ENCODE measurements around the gene SYCP2.
A peak's percentile ranks its signal among the peaks of the same experiment; 100 is the strongest.

The SYCP2 gene

DNA sequence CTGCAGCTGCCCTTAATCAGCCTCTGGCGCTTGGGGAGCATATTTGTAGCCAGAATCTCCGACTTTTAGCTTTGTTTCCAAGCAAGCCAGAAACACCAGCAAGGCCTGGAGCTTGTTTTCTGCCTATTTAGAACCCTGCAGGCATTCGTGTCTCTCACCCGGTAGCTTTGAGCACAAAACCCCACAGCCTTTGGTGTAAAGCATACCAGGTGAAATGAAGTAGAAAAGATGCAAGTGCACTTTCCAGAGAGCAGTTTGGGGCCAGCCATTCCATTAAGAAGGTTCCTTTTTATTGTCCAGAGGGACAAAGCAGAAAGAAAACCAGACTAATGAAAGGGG lies 7.5 kb upstream of the SYCP2 start:
- DNase-seq: no peak

DNA sequence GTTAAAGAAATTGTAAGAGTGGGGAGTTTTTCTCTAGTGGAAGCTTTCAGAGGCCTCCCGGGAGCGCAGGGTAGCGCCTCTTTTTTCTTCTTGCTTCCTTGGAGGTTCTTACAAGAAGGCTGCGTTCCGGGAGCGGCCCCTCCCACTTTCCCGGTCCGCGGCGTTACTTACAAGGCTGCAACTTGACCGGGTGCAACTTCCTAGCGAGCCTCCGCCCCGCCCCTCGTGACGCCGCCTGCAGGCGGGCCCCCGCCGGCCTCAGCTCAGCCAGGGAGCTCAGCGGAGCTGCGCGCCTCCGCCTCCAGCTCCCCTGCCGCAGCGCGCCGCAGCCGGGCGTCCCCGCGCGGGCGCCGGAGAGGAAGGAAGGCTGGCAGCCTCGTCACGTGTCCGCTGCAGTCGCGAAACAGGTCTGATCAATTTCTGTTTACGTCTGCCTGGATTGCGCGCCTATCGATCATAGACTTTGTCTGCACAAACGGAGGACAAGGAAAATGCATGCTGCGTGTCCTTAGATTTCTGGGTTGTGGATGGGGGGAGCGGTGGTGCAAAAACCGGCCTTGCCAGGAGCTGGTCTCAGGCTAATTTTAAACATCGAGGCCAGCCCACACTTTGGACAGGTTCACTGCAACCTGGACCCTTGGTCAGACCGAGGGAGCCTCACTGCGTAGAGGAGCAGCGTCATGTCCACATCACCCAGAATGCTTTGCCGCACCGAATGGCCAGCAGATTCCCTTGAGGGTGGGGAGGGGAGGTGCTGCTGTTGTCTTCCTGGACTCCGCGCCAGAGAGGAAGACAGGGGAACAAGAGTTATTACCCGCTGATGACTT lies 6.9 kb upstream of the SYCP2 start, which contains the start of the genes FAM217B and PPP1R3D:
Gene FAM217B, plus strand, starts transcription at position 261 of the 827 bp plus-strand sequence. CDS start 3,555 bp downstream, outside the sequence.
Gene PPP1R3D, minus strand, starts transcription at position 177 of the 827 bp plus-strand sequence. CDS start 374 bp downstream, outside the sequence.
- DNase-seq: peak; percentile 71 to 95 (median 85)

DNA sequence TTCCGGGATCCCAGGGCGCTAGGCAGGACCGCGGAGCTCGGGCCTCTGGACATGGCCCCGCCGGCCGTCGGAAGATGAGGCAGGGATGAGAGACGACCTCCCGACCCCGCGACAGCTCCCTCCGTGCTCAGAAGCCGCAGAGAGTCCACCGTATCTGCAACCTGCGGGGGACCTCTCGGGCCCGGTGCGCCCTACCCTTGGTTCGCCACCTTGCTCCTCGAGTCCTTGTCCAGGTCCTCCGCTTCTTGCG lies 6.4 kb upstream of the SYCP2 start:
- DNase-seq: peak in 1 of 5 experiments; percentile 8

DNA sequence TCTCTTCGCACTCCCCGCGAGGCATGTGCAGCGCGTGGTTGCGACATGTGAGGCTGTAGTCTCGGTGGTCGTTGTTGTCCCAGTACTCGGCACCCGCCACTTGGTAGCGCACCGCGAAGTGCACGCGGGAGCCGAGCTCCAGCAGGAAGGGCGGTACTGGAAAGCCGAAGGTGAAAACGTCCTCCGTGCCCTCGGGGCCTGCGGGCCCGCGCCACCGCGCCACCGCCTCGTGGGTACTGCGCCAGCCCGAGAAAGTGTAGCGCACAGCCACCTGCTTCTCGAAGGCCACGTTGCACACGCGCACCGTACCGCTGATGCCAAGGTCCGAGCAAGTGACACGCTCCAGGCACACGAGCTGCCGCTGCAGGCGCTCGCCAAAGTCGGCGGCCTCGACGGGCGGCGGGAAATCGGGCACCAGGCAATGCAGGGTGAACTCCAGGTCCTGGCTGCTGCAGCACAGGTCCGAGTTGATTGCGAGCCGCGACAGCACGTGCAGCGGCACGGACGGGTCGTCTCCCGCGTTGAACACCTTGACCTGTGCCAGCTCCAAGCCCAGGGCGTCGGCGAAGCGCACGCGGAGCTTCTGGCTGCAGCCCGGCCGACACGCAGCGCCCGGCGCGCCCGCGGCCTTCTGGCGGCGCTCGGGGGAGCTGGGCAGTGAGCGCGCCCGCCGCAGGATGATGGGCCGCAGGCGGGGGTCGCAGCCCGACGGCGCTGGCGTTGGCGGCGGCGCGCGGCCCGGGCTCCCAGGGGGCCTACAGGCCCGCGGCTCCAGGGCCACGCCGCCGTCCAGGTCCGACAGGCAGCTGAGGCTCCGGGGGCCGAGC lies 5.8 kb upstream of the SYCP2 start:
- no peak for DNase-seq

DNA sequence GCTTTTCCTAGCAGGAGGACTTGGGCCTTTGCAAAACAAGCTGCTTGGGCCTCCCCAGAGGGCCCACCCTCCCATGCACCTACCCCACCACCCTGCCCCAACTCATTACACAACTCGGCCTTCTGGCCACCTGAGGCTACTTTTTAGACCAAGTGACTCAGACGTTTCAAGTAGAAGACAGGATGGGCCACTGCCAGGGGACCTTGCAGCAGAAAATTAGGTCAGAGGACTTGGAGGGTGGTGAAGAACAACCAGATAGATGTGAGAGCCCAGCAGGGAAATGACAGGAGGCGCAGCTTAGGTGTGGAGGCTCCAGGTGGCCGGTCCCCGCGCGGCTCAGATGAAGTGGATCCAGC lies 5.2 kb upstream of the SYCP2 start:
- DNase-seq: no peak

DNA sequence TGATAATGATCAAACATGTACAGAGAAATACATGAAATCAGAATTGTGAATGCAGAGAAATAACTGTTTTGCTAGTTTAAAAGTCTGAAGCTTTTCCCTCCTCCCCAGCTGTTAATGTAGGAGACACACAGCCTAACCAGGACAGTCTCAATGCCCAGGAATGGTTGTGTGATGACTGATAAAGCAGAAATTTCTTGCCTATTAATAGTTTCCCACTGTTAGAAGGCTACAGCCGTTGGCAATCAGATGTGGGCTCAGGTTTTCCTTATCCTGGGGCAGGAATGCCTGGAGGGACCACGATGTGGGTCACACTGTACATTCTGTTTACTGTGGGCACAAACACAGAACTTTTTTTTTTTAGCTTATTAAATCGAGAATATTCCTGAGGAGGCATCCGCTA lies 4.8 kb upstream of the SYCP2 start:
- no peak for DNase-seq

DNA sequence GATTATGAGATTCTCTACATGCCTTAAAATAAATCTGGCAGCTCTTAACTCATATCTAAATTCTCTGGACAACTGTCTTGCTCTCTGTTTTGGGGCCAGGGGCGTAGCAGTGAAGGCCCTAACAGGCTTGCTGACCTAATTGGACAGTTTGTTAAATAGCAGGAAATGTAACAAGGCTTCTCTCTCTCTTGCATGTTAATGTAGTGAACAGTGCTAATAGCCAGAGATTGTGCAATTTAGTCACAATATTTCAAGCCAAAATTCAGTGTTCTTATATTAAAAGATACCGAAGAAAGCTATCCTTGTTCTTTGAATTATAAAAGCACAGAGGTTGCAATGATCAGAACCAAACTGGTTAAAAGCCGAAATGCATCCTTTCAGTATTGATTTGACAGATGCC lies 3.7 kb upstream of the SYCP2 start:
- DNase-seq: no peak

DNA sequence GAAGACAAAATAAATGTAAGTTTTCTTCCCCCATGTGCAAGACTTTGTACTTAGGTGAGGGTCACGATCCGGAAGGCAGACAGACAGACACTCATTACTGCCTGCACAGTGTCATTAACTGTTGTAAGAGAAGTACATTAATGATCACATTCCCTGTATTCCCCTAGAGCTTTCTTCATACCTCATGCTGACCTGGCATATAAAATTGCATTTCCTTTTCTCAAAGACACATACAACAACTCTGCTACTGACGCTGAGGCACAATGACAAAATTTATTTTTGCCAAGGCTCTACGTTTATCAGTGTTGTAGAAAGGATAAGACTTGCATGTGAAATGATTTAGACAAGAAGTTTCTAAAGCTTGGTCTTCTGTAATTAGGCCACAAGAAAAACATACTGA lies 3.0 kb upstream of the SYCP2 start:
- no peak for DNase-seq

DNA sequence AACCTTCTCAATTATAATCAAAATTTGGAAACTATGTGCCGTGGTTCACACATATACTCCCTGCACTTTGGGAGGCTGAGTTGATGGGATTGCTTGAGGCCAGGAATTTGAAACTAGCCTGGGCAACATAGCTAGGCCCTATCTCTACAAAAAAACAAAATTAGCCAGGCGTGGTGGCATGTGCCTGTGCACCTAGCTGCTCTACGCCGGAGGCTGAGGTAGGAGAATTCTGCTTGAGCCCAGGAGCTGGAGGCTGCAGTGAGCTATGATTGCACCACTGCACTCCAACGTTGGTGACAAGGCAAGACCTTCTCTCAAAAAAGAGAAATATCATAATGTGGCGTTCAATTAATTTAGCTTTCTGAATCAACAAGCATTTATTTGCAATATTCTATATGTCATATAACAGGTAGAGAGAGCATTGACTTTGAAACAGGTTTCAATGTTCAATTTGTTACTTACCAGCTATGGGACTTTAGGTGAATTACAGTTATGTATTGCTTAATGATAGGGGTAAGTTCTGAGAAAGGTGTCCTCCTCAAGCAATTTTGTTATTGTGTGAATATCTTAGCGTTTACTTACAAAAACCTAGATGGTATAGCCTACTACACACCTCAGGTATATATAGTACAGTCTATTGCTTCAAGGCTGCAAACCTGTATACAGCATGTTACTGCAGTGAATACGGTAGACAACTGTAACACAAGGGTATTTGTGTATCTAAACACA lies 2.2 kb upstream of the SYCP2 start:
- no peak for DNase-seq

DNA sequence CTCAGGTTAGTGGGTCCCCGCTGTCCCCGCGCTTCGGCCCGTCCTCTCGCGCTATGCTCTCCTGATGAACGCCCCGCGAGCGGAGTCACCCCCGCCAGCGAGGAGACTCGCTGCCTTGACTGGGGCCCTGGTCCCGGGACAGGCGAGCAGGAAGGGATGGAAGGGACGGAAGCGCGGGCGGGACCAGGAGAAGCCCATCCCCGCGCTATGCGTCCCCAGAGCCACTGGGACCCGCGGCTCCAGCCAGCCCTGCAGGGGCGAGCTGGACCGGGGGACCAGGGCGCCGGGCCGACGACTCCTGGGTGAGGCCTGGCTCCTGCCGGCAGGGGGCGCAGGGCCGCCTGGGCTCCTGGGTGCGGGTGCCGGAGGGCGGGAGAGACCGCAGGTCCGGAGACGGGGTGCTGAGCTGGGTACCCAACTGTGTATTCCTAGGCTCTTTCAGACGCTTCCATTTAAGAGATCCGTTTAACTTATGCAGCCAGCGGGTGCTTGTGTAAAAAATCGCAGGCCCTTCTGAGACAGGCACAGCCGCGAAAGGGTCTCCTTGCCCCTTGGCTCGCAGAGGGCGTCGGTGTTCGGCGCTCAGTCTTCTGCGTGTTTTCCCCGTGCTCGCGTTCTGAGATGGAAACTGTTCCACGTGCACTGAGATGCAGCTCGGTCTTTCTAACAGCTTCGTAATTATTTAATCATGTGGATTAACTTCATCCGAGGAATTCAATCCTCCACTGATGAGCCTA lies 580 bp upstream of the SYCP2 start:
- peak; percentile 63 to 80 (median 68) for DNase-seq

DNA sequence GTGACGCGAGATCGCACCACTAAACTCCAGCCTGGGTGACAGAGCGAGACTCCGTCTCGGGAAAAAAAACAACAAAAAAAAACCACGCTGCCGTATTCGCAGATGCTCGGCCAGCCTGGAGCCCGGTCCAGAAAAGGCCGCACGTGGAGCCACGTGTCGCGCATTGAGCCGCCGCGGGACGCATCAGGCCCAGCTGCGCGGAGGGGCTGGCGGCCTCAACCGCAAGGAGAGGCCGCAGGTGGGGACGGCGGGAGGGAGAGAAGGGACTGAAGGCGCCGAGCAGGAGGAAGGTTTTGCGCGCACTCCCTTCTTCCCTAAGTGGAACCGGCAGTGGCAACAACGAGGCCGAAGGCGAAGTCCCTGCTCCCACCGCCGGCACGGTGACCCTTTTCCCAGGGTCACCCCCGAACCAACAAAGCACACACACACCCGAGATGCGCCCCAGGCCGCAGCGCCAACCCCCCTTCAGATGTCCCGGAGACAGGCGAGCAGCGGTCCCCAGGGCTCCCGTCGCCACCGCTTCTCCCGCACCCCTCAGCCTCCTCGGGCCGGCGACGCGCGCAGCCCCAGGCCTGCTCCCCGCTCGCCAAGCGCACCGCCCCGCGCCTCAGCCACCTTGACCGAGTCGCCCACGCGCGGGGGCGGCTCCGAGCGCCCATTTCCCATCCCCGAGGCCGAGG lies 681 bp downstream of the SYCP2 start:
- DNase-seq: no peak

DNA sequence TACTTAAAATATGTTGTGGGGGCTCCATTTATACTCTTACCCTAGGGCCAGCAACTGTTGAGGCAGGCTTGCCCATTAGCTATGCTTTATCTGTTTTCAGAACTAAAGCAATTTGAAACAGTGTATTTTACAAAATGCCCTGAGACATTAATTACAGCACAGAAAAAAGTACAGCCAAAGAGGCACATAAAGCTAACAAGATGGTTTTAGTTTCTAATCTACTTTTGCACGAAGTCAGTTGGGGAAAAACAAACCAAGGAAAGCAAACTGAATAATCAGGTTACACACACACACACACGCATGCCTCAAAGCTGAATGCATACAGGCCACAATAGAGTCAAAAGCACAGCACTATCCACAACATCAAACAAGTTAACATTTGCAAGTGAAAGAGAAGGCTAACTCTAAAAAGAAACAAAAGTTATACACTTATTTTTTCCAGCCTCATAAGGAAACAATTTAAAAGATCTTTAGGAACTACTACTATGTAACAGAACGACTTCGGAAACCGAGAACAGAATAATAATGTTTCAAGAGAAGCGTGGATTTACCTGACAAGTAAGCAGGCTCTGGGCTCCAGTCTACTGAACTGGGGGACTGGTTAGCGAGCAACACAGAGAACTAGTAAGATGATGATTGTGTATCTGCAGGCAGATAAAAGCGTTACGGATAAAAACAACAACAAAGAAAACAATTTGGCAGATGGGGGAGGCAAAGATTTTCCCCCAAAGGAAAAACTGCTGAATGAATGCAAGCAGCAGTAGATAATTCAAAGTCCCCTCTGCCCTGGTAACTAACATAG lies 1.7 kb downstream of the SYCP2 start:
- DNase-seq: peak in 1 of 5 experiments; percentile 67

DNA sequence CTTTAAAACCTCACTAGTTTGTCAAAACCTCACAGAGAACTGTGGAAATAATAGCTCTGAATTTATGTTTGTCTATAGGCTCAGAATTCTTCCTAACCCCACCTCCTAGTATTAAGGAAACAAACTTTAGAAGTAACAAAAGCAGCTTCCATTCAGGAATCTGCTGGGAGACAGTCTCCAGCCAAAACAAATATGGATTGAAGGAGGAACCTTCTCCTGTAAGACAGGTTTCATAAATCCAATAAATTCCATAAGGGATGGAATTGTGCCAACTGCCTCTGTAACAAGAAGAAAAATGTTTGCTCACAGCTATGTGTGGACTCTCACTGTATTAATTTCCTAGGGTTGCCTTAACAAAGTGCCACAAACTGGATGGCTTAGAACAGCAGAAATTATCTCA lies 7.5 kb downstream of the SYCP2 start:
- DNase-seq: no peak

DNA sequence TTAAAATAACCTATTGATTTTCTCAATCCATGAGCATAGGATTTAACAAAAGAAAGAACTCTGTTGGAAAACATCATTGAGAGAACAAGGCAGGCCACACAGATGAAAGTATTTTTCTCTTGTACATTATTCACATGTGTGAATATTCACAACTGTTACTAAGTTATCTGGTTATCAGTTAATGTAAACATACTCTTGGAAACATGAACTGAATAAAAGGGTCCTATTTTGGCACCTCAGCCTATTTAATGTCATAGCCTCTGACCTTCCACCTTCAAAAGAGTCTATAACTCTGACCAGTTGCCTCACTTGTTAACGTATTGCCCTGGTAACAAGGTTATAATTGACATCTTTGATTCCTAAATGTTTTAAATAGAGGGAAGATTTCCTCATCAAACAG lies 8.1 kb downstream of the SYCP2 start:
- DNase-seq: no peak

DNA sequence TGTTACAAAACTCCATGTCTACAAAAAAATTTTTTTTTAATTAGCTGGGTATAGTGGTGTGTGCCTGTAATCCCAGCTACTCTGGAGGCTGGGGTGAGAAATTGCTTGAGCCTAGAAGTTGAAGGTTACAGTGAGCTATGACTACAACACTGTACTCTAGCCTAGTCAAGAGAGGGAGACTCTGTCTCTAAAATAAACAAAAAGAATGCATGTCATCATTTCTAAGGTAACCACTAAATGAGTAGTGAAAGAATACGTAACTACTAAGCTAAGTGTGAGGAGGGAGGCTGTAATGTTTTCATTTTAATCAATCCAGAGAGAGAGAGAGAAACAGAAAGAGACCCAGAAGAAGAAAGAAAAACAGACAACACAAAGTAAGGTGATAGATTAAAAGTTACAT lies 9.9 kb downstream of the SYCP2 start:
- DNase-seq: no peak

DNA sequence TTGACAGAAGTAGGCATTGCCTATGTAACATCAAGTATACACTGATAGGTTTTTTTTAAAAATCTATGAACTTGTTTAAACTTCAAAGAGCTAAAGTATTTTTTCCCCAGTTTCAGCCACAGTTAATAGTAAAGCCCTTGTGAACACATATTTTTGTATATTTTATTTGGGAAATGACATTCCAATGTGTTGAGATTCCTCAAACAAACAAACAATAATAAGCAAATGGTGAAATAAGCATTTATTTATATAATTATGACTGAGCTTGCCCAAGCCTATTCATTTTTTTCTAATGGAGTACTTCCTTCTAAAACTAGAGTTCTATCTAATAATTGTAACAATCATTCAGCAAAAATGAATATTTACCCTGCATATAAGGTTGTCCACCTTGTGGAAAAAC lies 12.5 kb downstream of the SYCP2 start:
- no peak for DNase-seq

DNA sequence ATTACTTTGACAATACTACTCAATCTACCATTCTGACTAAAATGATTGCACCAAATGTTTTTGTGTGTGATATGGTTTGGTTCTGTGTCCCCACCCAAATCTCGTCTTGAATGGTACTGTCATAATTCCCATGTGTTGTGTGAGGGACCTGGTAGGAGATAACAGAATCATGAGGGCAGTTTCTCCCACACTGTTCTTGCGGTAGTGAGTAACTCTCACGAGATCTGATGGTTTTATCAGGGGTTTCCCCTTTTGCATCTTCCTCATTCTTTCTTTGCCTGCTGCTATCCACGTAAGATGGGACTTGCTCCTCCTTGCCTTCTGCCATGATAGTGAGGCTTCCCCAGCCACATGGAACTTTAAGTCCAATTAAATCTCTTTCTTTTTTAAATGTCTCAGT lies 20.8 kb downstream of the SYCP2 start:
- peak in 1 of 5 experiments; percentile 19 for DNase-seq

DNA sequence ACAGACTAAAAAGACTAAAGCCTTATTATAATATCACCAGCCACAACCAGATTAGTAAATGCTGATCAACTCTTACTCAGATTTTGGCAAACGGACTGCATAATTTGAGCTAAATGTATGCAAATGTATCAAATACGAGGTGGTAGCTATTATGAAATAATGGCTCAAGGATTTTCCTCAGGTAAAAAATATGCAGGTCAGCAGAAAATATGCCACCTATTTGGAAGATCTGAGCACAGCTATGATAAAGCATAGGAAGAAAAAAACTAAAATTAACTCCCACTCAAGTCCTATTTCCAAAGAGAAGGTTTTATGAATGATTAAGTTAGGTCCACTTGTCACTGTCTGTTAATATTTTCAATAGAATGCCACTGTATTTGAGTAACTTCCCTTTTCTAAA lies 22.4 kb downstream of the SYCP2 start:
- no peak for DNase-seq

DNA sequence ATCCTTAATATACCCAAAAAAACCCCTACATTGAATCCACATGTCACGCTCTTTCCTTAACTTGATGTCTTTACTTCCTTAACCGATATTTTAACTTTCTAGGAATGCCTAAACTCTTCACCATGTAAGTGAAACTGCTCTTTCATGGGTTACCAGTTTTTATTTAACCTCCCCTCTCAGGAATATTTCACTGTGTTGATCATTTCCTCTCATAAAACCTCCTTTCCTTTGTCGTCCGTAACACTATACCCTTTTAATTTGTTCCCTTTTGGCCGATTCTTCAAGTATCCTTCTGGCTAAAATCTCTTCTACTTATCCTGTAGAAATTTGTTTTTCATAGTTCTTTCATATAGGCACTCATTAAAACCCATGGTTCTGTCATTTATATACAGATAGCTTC lies 24.6 kb downstream of the SYCP2 start:
- no peak for DNase-seq

DNA sequence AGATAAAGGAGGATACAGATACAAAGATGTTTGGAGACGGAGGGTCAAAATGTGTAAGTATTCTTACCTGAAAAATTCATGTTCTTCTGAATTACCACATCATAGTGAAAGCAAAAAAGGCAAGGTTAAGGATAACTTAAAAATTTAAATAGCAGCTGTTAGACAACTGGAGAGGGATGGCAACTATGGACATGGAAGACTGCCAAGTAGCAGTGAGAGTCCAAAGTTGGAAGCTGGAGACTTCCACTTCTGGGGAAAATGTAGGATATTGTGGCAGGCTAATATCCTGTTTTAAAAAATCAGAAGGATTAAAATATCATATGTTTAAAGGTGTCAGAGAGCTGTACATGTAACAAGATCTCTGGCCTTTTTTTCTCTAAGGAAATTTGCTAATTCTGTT lies 29.8 kb downstream of the SYCP2 start:
- no peak for DNase-seq

DNA sequence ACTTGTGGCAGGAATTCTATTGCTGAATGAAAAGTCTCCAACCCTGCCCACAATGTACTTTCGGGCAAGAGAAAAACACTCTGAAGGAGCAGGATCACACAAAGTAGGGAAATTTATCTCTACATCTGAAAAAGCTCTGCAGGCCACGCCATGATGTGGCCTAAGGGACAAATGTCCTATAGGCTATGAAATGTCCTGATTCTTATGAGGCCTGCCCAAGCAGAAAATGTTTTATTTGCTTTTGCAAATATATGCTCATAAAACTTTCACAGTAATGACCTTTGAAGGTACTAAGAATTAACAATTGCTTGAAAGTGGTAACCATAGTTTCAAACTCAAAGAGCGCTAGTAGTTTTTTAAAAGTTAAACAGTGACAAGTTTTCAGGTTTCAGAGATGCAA lies 31.0 kb downstream of the SYCP2 start:
- DNase-seq: no peak

All from T-helper 2 cell (primary cell).